ENCODE measurements around the gene RHOV.

RHOV gene

DNA sequence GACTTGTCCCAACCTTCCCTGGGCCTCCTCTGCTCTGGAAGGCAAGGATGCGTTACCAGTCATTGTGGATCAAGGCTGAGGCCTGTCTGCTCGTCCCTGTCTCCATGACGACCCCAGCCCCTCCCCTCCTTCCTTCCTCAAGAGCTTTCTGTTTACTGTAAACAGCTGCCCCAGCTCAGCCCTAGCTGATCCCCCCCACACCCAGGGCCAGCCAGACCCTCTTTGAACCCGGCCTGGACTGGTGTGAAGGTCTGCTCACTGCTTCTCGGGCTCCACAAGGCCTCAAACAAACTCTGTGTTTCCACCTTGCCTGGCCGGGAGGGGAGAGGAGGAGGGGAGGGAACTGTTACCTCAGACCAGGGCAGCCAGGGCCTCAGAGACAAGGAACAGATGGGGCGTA lies 37.1 kb upstream of the RHOV start:
- no peak for DNase-seq
- CTCF ChIA-PET = interaction anchor here (1.0 to 1.7 kb wide), 3 partner anchors 8 to 31 kb away, joined by 3 to 8 read pairs (median 4); partner anchors contain the start of gene VPS18
- Mint-ChIP-seq H3K27me3 (peaks cover 8% of the 10 kb centered on the region), H3K4me3 (no peak overlapping the region), H3K9me3 (peaks cover 2% of the 10 kb centered on the region), H3K27ac (no peak overlapping the region), H3K4me1 (peaks cover 22% of the 10 kb centered on the region), H3K36me3 (no peaks in the 10 kb centered on the region)

DNA sequence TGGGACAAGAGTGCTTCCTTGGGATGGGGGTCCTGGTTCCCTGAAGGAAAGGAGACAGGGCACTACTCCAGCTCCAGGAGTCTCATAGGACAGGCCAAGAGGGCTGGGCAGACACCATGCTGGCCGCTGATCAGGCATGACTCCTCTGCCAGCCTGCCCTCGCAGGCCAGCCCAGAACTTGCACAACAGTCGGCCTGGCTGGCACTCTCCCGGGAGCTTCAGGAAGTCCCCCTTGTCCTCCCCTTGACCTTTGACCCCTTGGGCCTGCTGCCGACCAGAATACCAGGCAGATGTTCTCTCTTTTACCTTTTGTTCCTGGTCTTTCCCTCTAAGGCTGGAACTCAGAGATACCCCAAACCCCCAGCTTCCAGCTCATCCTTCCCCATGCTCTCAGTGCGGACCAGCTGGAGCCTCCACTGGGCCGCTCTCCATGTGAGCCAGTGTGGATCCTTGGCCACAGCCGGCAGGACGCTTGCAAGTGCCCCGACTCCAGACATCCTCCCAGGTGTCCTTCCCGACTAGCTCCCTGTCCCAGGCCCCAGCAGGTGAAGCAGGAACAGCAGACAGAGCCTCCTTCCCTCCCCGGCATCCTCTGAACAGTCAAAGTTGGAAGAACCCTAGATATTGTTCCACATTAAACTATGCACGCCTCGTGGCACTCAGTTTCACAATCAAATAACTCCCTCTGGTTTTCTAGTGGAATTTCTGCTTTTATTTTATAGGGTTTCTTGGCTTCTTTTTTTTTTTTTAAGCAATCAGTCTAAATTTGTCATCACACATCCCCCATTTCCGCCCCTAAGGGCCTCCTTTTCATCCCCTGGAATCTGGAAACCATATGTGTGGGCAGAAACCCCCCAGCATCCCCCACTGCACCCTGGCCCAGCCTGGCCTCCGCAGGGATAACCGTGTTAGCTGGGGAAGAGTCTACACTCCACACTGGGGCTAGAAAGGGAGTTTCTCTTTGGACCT lies 35.9 kb upstream of the RHOV start:
- peaks cover 2% of the 10 kb centered on the region for H3K9me3 Mint-ChIP-seq
- H3K4me1 Mint-ChIP-seq = peaks cover 26% of the 10 kb centered on the region
- CTCF ChIA-PET = interaction anchor here (0.6 to 1.6 kb wide), 4 partner anchors 20 to 591 kb away, joined by 3 to 4 read pairs (median 3); no protein-coding TSS in a partner anchor
- H3K27me3 Mint-ChIP-seq = peaks cover 3% of the 10 kb centered on the region
- no peak overlapping the region for H3K4me3 Mint-ChIP-seq
- peak overlapping the region; percentile 45 for H3K27ac Mint-ChIP-seq
- no peaks in the 10 kb centered on the region for H3K36me3 Mint-ChIP-seq
- DNase-seq = no peak

DNA sequence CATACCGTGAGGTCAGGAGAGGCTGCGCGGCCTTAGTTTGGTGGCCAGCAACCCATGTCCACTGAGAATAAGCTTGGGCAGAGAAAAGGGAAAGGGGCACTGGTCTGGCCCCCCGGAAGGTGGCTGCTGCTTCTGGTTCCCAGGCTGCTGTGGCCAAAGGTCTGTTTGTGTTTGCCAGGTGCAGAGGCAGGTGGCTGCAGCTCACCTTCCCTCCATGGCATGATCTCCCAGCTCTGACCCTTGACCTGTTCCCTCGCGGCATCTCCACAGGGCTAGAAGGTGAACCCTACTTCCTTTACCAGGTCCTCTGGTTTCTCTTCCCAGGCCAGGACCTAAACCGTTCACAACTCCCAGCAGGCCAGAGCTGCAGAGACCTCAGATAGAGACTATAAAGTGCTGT lies 34.1 kb upstream of the RHOV start:
- Mint-ChIP-seq H3K36me3 (peaks cover 12% of the 10 kb centered on the region), H3K4me1 (peaks cover 41% of the 10 kb centered on the region), H3K27ac (peak overlapping the region; percentile 37), H3K9me3 (no peaks in the 10 kb centered on the region), H3K4me3 (peak overlapping the region; percentile 28), H3K27me3 (peaks cover 3% of the 10 kb centered on the region)
- no peak for DNase-seq
- CTCF ChIA-PET = interaction anchor here (0.6 to 7.1 kb wide), 10 partner anchors 13 to 277 kb away, joined by 3 to 83 read pairs (median 6); partner anchors contain the start of genes DLL4 and VPS18

DNA sequence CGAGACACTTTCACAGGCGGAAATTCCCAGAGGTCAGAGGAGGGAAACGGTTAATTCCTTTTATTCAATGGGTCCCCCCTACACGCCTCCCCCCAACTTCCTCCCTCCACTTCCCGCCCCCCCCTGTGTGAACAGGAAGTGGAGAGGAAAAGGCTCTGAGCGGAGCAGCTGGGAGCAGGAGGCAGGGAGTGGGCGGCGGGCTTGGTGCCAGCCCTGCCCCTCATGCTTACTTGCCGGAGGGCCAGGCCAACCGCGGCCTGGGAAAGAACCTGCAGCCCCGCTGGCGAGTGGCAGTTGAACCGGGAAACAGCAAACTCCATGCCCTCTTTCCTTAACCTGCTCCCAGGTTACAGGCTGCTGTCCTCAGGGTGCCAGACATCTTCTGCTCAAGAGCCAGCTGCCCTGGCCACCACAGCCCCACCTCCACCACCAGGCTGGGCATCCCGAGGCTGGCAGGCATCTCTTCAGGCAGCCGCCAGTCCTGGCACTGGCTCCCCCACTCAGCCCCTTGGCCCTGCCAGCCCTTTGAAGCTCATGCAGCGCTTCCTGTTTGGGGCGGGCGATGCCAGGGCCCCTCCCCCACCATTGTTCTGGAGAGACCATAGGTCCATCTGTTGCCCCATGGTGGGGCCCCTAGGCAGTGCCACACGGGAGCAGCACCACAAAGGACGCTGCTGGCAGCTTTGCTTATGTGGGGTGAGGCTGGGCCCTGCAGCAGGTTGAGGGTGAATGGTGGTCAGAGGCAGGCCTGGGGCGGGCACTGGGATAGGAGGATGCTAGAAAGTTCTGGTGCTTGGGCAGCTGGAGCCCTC lies 33.2 kb upstream of the RHOV start:
- no peaks in the 10 kb centered on the region for H3K9me3 Mint-ChIP-seq
- CTCF ChIA-PET = interaction anchor here (0.7 to 7.1 kb wide), 17 partner anchors 9 to 283 kb away, joined by 3 to 83 read pairs (median 6); partner anchors contain the start of genes DLL4 and VPS18
- H3K27me3 Mint-ChIP-seq = peaks cover 3% of the 10 kb centered on the region
- peak overlapping the region; percentile 67 for H3K4me3 Mint-ChIP-seq
- H3K4me1 Mint-ChIP-seq = peaks cover 48% of the 10 kb centered on the region
- DNase-seq = peak; percentile 72
- H3K36me3 Mint-ChIP-seq = peaks cover 18% of the 10 kb centered on the region
- peak overlapping the region; percentile 77 for H3K27ac Mint-ChIP-seq

DNA sequence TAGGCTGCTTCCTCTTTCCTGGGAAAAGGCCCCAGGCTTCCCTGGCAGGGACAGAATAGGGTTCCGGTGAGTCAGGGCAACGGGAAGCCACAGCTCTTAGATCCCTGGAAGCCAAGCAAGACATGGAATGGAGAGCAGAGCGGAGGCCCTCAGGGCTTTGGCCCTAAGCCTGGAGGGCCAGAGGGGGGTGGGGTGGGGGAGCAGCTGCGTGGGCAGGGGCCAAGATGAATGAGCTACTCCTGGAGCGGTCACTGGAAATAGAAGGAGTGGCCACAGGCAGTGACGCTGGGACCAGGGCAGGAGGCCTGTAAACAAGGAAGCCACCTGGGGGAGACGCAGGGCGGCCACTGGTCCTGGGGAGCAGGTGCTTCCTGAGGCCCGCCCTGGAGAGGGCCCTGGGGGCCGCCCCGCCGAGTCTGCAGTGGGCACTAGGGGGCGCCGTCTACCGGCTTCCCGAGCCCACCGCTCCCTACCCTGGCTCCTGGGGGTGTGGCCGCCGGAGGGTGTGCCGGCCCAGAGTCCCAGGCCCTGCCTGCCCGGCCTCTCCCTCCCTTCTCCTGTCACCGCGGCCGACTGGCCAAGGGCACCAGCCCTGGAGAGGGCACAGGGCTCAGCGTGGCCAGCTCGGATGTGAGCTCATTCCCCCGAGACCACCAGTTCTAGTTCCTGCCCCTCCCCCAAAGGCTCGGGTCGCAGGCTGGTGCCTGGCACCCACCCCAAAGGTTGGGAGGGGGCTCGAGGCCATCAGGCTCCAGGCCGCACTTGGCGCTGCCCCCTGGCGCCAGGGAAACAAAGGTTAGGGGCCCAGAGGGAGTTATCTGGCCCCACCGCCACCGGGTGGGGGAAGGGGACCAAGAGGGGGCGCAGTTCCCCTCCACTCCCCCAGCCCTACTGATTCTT lies 32.3 kb upstream of the RHOV start:
- peaks cover 48% of the 10 kb centered on the region for H3K4me1 Mint-ChIP-seq
- peaks cover 18% of the 10 kb centered on the region for H3K36me3 Mint-ChIP-seq
- H3K4me3 Mint-ChIP-seq = peak overlapping the region; percentile 67
- DNase-seq = peak; percentile 80
- CTCF ChIA-PET = interaction anchor here (0.6 to 7.1 kb wide), 18 partner anchors 8 to 468 kb away, joined by 3 to 83 read pairs (median 4); partner anchors contain the start of genes DLL4 and VPS18
- no peaks in the 10 kb centered on the region for H3K9me3 Mint-ChIP-seq
- H3K27ac Mint-ChIP-seq = peak overlapping the region; percentile 14
- H3K27me3 Mint-ChIP-seq = peaks cover 3% of the 10 kb centered on the region

DNA sequence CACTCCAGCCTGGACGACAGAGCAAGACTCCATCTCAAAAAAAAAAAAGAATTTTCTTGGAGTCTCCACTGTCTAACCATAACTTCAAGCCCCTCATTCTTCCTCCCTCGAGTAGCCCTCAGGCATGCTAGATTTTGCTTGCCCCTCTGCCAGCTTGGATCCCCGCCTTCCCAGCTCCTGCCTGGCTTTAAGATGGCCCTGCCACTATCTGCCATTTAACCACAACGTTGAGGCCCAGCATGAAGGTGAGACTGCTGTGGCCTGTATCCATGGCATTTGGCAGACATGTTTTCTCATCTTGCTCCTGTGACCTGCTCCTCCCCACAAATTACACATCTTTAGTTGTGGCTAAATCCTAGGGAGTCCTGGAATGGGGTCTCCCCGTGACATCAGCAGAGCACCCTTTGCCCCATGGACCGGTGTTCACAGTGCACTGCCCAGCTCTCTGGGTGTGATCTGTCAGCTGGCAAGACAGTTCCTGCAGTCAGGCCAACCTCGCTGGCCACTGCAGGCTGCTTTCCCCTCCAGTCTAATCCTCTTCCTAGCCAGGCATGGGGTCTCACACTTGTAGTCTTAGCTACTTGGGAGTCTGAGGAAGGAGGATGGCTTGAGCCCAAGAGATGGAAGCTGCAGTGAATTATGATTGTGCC lies 30.6 kb upstream of the RHOV start:
- no peak overlapping the region for H3K4me3 Mint-ChIP-seq
- peaks cover 45% of the 10 kb centered on the region for H3K4me1 Mint-ChIP-seq
- no peaks in the 10 kb centered on the region for H3K9me3 Mint-ChIP-seq
- CTCF ChIA-PET = interaction anchor here (0.7 to 7.1 kb wide), 15 partner anchors 9 to 544 kb away, joined by 3 to 83 read pairs (median 7); partner anchors contain the start of genes DLL4 and VPS18
- H3K27ac Mint-ChIP-seq = no peak overlapping the region
- DNase-seq = no peak
- H3K36me3 Mint-ChIP-seq = peaks cover 22% of the 10 kb centered on the region
- H3K27me3 Mint-ChIP-seq = peaks cover 3% of the 10 kb centered on the region

DNA sequence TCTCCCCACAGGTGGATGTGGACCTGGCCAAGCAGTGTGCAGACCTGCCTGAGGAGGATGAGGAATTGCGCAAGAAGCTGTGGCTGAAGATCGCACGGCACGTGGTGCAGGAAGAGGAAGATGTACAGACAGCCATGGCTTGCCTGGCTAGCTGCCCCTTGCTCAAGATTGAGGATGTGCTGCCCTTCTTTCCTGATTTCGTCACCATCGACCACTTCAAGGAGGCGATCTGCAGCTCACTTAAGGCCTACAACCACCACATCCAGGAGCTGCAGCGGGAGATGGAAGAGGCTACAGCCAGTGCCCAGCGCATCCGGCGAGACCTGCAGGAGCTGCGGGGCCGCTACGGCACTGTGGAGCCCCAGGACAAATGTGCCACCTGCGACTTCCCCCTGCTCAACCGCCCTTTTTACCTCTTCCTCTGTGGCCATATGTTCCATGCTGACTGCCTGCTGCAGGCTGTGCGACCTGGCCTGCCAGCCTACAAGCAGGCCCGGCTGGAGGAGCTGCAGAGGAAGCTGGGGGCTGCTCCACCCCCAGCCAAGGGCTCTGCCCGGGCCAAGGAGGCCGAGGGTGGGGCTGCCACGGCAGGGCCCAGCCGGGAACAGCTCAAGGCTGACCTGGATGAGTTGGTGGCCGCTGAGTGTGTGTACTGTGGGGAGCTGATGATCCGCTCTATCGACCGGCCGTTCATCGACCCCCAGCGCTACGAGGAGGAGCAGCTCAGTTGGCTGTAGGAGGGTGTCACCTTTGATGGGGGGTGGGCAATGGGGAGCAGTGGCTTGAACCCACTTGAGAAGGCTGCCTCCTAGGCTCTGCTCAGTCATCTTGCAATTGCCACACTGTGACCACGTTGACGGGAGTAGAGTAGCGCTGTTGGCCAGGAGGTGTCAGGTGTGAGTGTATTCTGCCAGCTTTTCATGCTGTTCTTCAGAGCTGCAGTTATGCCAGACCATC lies 28.8 kb upstream of the RHOV start:
- Mint-ChIP-seq H3K27ac (peak overlapping the region; percentile 12), H3K9me3 (no peaks in the 10 kb centered on the region), H3K4me1 (peaks cover 42% of the 10 kb centered on the region), H3K36me3 (peaks cover 29% of the 10 kb centered on the region), H3K27me3 (peaks cover 3% of the 10 kb centered on the region), H3K4me3 (no peak overlapping the region)
- CTCF ChIA-PET = interaction anchor here (0.6 to 10.5 kb wide), 10 partner anchors 8 to 901 kb away, joined by 3 to 252 read pairs (median 14); partner anchors contain the start of gene VPS18
- DNase-seq = no peak

DNA sequence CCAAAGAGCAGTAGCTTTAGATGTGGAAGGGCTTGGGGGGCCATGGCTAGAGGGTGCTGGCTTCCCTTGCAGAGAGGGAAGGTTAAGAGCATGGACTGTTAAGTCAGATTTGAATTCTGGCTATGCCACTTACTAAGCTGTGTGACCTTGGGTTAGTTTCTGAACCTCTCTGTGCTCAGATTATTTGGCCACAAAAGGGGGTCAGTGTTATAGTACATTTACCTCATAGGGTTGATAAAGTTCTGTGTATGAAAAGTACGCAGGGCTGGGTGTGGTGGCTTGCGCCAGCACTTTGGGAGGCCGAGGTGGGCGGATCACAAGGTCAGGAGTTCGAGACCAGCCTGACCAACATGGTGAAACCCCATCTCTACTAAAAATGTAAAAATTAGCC lies 27.0 kb upstream of the RHOV start:
- no peak overlapping the region for H3K4me3 Mint-ChIP-seq
- H3K9me3 Mint-ChIP-seq = no peaks in the 10 kb centered on the region
- CTCF ChIA-PET = interaction anchor here (0.7 to 10.5 kb wide), 4 partner anchors 24 to 311 kb away, joined by 3 to 252 read pairs (median 3); no protein-coding TSS in a partner anchor
- H3K27ac Mint-ChIP-seq = no peak overlapping the region
- no peaks in the 10 kb centered on the region for H3K27me3 Mint-ChIP-seq
- peaks cover 30% of the 10 kb centered on the region for H3K4me1 Mint-ChIP-seq
- no peak for DNase-seq
- H3K36me3 Mint-ChIP-seq = peaks cover 33% of the 10 kb centered on the region

DNA sequence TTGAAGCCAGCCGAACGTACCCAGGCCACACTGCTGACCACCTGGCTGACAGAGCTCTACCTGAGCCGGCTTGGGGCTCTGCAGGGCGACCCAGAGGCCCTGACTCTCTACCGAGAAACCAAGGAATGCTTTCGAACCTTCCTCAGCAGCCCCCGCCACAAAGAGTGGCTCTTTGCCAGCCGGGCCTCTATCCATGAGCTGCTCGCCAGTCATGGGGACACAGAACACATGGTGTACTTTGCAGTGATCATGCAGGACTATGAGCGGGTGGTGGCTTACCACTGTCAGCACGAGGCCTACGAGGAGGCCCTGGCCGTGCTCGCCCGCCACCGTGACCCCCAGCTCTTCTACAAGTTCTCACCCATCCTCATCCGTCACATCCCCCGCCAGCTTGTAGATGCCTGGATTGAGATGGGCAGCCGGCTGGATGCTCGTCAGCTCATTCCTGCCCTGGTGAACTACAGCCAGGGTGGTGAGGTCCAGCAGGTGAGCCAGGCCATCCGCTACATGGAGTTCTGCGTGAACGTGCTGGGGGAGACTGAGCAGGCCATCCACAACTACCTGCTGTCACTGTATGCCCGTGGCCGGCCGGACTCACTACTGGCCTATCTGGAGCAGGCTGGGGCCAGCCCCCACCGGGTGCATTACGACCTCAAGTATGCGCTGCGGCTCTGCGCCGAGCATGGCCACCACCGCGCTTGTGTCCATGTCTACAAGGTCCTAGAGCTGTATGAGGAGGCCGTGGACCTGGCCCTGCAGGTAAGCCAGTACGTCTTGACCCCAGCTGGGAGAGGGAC lies 26.4 kb upstream of the RHOV start:
- Mint-ChIP-seq H3K9me3 (no peaks in the 10 kb centered on the region), H3K27ac (no peak overlapping the region), H3K4me1 (peaks cover 32% of the 10 kb centered on the region), H3K27me3 (no peaks in the 10 kb centered on the region), H3K4me3 (no peak overlapping the region), H3K36me3 (peaks cover 35% of the 10 kb centered on the region)
- CTCF ChIA-PET = interaction anchor here (1.0 to 10.5 kb wide), 3 partner anchors 23 to 311 kb away, joined by 3 to 252 read pairs (median 3); no protein-coding TSS in a partner anchor
- no peak for DNase-seq

DNA sequence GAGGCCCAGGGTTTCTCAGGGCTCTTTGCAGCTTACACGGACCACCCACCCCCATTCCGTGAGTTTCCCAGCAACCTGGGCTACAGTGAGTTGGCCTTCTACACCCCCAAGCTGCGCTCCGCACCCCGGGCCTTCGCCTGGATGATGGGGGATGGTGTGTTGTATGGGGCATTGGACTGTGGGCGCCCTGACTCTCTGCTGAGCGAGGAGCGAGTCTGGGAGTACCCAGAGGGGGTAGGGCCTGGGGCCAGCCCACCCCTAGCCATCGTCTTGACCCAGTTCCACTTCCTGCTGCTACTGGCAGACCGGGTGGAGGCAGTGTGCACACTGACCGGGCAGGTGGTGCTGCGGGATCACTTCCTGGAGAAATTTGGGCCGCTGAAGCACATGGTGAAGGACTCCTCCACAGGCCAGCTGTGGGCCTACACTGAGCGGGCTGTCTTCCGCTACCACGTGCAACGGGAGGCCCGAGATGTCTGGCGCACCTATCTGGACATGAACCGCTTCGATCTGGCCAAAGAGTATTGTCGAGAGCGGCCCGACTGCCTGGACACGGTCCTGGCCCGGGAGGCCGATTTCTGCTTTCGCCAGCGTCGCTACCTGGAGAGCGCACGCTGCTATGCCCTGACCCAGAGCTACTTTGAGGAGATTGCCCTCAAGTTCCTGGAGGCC lies 25.6 kb upstream of the RHOV start:
- H3K27me3 Mint-ChIP-seq = no peaks in the 10 kb centered on the region
- H3K9me3 Mint-ChIP-seq = no peaks in the 10 kb centered on the region
- H3K4me1 Mint-ChIP-seq = peaks cover 37% of the 10 kb centered on the region
- CTCF ChIA-PET = interaction anchor here (1.0 to 10.5 kb wide), 4 partner anchors 23 to 310 kb away, joined by 3 to 252 read pairs (median 3); no protein-coding TSS in a partner anchor
- peaks cover 37% of the 10 kb centered on the region for H3K36me3 Mint-ChIP-seq
- H3K27ac Mint-ChIP-seq = no peak overlapping the region
- no peak overlapping the region for H3K4me3 Mint-ChIP-seq
- DNase-seq = no peak

Data from activated naive CD4-positive, alpha-beta T cell treated with anti-CD3 and anti-CD28 coated beads, Interleukin-2, amount 10 ng/mL, durations not matched to agents 7 days and 5 days (primary cell).